GM10248 (cell line): ENCODE results near the gene OSBPL5.

Experiments
- CTCF ChIA-PET: fragments of 300-600 bp; sonication (Branson Sonifier 250); formaldehyde crosslinking; extraction: SDS; loops from one replicate; lab custom pipeline; 2021; ENCODE audit warnings: antibody characterized with exemption; lab: Yijun Ruan, JAX
- POLR2A ChIA-PET: fragments of 350-650 bp; sonication (Branson Sonifier 250); formaldehyde crosslinking; extraction: SDS; loops from one replicate; lab custom pipeline; 2020; ENCODE audit warnings: antibody characterized with exemption; lab: Yijun Ruan, JAX
- DNase-seq: peaks from one replicate; pipeline ENCODE4 v3.0.0; 2012; ENCODE audit errors: extremely low spot score
- TF ChIP-seq, protein P1 (sequence below): IDR thresholded peaks from 2 replicates; pipeline ENCODE4 v1.5.1; 2012; ENCODE audit warnings: mild to moderate bottlenecking, low read depth; ENCODE audit errors: extremely low read depth, missing control alignments, control extremely low read depth

The OSBPL5 gene

GRCh38 chr11:3198815-3199214 is 33.7 kb upstream of the OSBPL5 start:
- DNase-seq: no peak
- POLR2A ChIA-PET: no interaction called here
- TF ChIP-seq, protein P1, sequence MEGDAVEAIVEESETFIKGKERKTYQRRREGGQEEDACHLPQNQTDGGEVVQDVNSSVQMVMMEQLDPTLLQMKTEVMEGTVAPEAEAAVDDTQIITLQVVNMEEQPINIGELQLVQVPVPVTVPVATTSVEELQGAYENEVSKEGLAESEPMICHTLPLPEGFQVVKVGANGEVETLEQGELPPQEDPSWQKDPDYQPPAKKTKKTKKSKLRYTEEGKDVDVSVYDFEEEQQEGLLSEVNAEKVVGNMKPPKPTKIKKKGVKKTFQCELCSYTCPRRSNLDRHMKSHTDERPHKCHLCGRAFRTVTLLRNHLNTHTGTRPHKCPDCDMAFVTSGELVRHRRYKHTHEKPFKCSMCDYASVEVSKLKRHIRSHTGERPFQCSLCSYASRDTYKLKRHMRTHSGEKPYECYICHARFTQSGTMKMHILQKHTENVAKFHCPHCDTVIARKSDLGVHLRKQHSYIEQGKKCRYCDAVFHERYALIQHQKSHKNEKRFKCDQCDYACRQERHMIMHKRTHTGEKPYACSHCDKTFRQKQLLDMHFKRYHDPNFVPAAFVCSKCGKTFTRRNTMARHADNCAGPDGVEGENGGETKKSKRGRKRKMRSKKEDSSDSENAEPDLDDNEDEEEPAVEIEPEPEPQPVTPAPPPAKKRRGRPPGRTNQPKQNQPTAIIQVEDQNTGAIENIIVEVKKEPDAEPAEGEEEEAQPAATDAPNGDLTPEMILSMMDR: no peak
- CTCF ChIA-PET: no interaction called here

- no peak for DNase-seq
- POLR2A ChIA-PET: no interaction called here
- CTCF ChIA-PET: no interaction called here
- TF ChIP-seq, protein P1: no peak
Measured at GRCh38 chr11:3197878-3198528, 32.9 kb upstream of the OSBPL5 start.

DNA sequence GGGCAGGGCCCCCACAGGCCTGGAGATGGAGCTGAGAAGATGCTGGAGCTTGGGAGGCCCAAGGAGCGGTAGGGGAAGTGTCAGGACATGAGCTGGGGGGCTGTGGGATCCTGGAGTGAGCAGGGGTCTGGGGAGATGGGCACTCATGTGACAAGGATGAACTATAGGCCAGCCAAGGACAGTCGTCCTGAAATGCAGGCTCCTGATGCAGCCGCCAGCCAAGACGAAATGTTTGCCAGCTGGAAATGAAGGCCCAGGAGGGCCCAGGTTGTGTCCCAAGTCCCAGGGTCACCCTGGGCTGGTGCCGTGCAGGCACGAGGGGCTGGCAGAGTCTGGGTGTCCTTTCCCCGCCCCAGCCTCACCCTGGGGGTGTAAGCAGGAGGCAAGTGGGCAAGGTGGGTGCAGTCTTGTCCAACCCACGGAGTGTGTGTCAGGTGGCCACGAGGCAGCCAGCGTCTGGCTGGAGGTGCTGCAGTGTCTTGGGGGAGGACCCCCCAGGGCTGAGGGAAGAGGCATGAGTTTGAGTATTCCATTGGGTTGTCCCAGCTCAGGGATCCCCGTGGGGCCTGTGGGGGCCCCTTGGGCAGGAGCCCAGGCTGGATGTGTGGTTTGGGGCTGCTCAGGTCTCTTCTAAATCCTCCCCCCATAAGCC is 32.1 kb upstream of the OSBPL5 start:
- CTCF ChIA-PET: no interaction called here
- no peak for DNase-seq
- TF ChIP-seq, protein P1: no peak
- POLR2A ChIA-PET: no interaction called here

DNA sequence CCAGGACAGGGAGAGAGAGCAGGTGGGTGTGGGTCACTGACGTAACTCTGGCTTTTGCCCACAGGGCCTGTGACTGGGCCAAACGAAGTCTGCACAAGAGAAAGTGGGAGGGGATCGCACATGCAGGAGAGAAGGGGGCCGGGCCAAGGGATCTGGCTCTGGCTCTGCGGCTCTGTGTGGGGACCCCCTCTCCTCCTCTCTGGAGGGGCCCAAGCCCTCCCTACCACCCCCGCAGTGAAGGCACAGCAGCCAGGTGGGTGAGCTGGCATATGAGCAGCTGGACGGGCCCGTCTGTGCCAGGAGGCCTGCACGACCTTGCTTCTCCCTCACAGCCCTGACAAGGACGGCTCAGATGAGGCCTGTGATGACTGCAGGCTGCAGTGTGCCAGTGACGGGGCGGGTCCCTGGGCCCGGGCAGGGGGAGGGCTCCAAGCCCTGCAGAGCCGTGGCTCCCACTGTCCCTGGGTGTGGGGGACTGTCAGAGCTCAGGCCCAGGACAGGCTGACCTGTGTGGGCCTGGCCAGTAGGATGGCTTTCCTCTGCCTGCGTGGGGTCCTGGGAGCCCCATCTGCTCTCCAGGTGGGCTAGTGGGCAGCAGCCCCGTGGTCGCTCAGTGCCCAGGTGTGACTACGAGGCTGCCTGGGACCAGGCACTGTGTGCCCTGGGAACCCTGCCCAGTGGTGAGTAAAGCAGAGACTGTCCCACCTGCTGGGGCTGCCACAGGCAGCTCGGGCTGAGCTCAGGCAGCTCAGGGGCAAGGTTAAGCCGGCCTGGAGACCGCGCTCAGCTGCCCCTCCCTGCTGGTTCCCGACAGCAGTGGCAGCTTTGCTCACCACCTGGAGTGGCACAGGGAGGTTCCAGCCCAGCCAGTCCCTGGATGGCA is 31.3 kb upstream of the OSBPL5 start:
- ChIA-PET CTCF (no interaction called here), POLR2A (no interaction called here)
- TF ChIP-seq, protein P1: no peak
- DNase-seq: no peak

DNA sequence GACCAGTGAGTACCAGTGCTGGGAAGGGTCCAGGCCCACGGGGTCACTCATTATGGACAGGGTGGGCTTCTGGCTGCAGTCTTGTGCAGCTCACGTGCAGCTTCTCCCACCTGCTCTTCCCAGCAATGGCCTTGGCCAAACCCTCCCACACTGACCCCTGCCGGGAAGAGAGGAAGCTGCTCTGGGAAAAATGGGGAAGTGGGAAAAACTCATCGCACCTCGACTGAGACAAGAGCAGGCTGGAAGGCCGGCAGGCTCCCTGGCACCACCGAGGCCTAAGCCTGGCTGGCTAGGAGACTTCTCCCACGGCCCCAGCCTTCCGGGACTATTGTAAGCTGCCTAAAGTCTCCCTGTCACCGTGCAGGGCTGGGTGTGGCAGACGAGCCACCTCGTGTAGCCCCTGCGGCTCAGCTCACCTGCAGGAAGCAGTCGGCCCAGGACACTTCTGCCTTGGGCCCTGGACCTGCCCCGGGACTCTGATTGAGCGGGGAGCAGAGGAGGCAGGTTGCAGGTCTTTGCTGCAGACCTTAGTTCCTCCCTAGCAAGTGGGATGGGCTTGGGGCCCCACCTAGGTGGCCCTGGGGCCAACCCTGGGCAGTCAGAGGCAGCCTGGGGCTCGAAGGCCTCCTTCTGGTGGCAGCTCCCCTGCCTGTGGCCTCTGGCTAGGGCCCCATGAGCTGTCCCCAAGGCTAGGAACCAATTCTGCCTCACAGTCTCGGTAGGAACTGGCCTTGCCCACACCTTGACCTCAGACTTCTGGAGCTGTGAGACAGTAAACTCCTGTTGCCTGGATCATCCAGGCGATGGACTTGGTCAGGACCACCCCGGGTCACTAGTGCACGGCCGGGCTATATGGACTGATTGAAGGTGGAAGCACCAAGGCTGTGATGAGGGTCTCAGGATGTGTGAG is 30.4 kb upstream of the OSBPL5 start:
- ChIA-PET POLR2A (no interaction called here), CTCF (no interaction called here)
- TF ChIP-seq, protein P1: peak; percentile 13
- DNase-seq: no peak
